GM21390 (cell line): ENCODE results near the gene ITPRIPL2.

Source experiments
- ATAC-seq: cut with Tn5 transposase; IDR thresholded peaks from one replicate; pipeline ENCODE4 v1.9.1; 2021; ENCODE audit not compliant: unreplicated experiment

The ITPRIPL2 gene

GRCh38 chr16:19139436-19140091, 25.8 kb downstream of the ITPRIPL2 start:
- no peak for ATAC-seq

- ATAC-seq = no peak
These were observed 26.6 kb downstream of the ITPRIPL2 start for GRCh38 chr16:19140396-19140795.

- ATAC-seq = no peak
These were observed 29.3 kb downstream of the ITPRIPL2 start for GRCh38 chr16:19142939-19143598.

GRCh38 chr16:19143599-19143956, 29.8 kb downstream of the ITPRIPL2 start:
- ATAC-seq = no peak

GRCh38 chr16:19145010-19145409, 31.2 kb downstream of the ITPRIPL2 start:
- ATAC-seq = no peak

GRCh38 chr16:19147126-19147525, 33.4 kb downstream of the ITPRIPL2 start:
- no peak for ATAC-seq

GRCh38 chr16:19147627-19148026, 33.9 kb downstream of the ITPRIPL2 start:
- ATAC-seq = no peak

GRCh38 chr16:19148189-19148588, 34.4 kb downstream of the ITPRIPL2 start:
- no peak for ATAC-seq

GRCh38 chr16:19151310-19151709, 37.5 kb downstream of the ITPRIPL2 start:
- no peak for ATAC-seq

- ATAC-seq = no peak
These were observed 38.3 kb downstream of the ITPRIPL2 start for GRCh38 chr16:19152042-19152441.

GRCh38 chr16:19153876-19154275, 40.1 kb downstream of the ITPRIPL2 start:
- ATAC-seq = no peak

- no peak for ATAC-seq
These were observed 48.3 kb downstream of the ITPRIPL2 start for GRCh38 chr16:19162085-19162484.

- ATAC-seq = no peak
These were observed 49.5 kb downstream of the ITPRIPL2 start for GRCh38 chr16:19163215-19163614.

- no peak for ATAC-seq
These were observed 50.5 kb downstream of the ITPRIPL2 start for GRCh38 chr16:19164285-19164684.

- no peak for ATAC-seq
These were observed 51.3 kb downstream of the ITPRIPL2 start for GRCh38 chr16:19165101-19165500.

- no peak for ATAC-seq
These were observed 52.7 kb downstream of the ITPRIPL2 start for GRCh38 chr16:19166500-19166899.

- ATAC-seq = no peak
These were observed 54.1 kb downstream of the ITPRIPL2 start, which contains the start of gene SYT17 for GRCh38 chr16:19167710-19168370. SYT17 (plus strand) TSS chr16:19168240; CDS start chr16:19168647, 407 bp downstream.

GRCh38 chr16:19168371-19169081, 54.8 kb downstream of the ITPRIPL2 start:
- ATAC-seq = no peak

GRCh38 chr16:19169082-19169639, 55.4 kb downstream of the ITPRIPL2 start:
- no peak for ATAC-seq

- no peak for ATAC-seq
These were observed 56.4 kb downstream of the ITPRIPL2 start for GRCh38 chr16:19170043-19170655.
